SK-N-SH (cell line): ENCODE measurements around the gene EFHB. TPM values are rescaled to one million over a fixed set of nuclear protein-coding genes. Genes with fewer than 3 reads are reported as not detected.

Experiments
- CTCF ChIA-PET: fragments of 300-600, 350-600 bp; formaldehyde crosslinking; extraction: SDS; loops from one replicate; lab custom pipeline; 2021; lab: Yijun Ruan, JAX
- POLR2A ChIA-PET: fragments of 350-600 bp; sonication (Branson Sonifier 250); formaldehyde crosslinking; extraction: SDS; loops from one replicate; lab custom pipeline; 2020; ENCODE audit warnings: antibody characterized with exemption, inconsistent platforms; lab: Yijun Ruan, JAX
- DNase-seq: peaks from one replicate; pipeline ENCODE4 v3.0.0; 2012
- H2AFZ ChIP-seq: fragments of 200-600 bp; sonication (generic); 2 replicates; pipeline ENCODE4 v1.8.1; 2016; ENCODE audit warnings: antibody characterized with exemption, mild to moderate bottlenecking, low read depth
- H3F3A ChIP-seq: fragments of 200-600 bp; sonication (generic); replicated peaks from 2 replicates; pipeline ENCODE3; 2016; ENCODE audit warnings: antibody characterized with exemption, mild to moderate bottlenecking; ENCODE audit not compliant: insufficient read depth
- H3K27ac ChIP-seq, 2 experiments: fragments of 200-500 bp in 1 of 2; fragments of 200-600 bp in 1 of 2; sonication (Bioruptor generic) in 1 of 2; sonication (generic), shearing (Covaris generic) in 1 of 2; 2 replicates each; pipeline versions ENCODE4 v1.5.1 to v1.6.1; 2014 to 2016; ENCODE audit warnings: low read depth in 2 of 2, inconsistent platforms in 1 of 2, low read length in 1 of 2, mild to moderate bottlenecking in 1 of 2, mixed read lengths in 1 of 2
- H3K27me3 ChIP-seq: fragments of 200-600 bp; sonication (generic), shearing (Covaris generic); 2 replicates; pipeline ENCODE4 v1.6.1; 2016; ENCODE audit warnings: mixed run types; ENCODE audit not compliant: insufficient read depth
- H3K36me3 ChIP-seq, 2 experiments: fragments of 200-500 bp in 1 of 2; fragments of 200-600 bp in 1 of 2; sonication (Bioruptor generic) in 1 of 2; sonication (generic) in 1 of 2; replicated peaks in 1 of 2; 2 replicates each; pipeline versions ENCODE3 to v1.5.1; 2014 to 2016; ENCODE audit warnings: low read length in 1 of 2, mild to moderate bottlenecking in 1 of 2; ENCODE audit not compliant: insufficient read depth in 2 of 2, control insufficient read depth in 1 of 2
- H3K4me1 ChIP-seq, 2 experiments: fragments of 200-500 bp in 1 of 2; fragments of 200-600 bp in 1 of 2; sonication (Bioruptor generic) in 1 of 2; sonication (generic), shearing (Covaris generic) in 1 of 2; 2 replicates each; pipeline versions ENCODE4 v1.5.1 to v1.6.1; 2014 to 2016; ENCODE audit warnings: low read depth in 1 of 2, low read length in 1 of 2, mixed run types in 1 of 2; ENCODE audit not compliant: insufficient read depth in 2 of 2, control insufficient read depth in 1 of 2
- H3K4me2 ChIP-seq: fragments of 200-600 bp; sonication (generic), shearing (Covaris generic); 2 replicates; pipeline ENCODE4 v1.6.1; 2017; ENCODE audit warnings: mixed run types
- H3K4me3 ChIP-seq, 2 experiments: fragments of 200-500 bp in 1 of 2; fragments of 200-600 bp in 1 of 2; sonication (Bioruptor generic) in 1 of 2; sonication (generic), shearing (Covaris generic) in 1 of 2; 2 replicates each; pipeline versions ENCODE4 v1.5.1 to v1.8.1; 2014 to 2016; ENCODE audit warnings: low read depth in 2 of 2, inconsistent platforms in 1 of 2, low read length in 1 of 2, mild to moderate bottlenecking in 1 of 2, mixed read lengths in 1 of 2, moderate library complexity in 1 of 2
- H3K79me2 ChIP-seq: fragments of 200-600 bp; sonication (generic); 2 replicates; pipeline ENCODE4 v1.8.1; 2017; ENCODE audit warnings: mild to moderate bottlenecking; ENCODE audit not compliant: insufficient read depth
- H3K9ac ChIP-seq: fragments of 200-600 bp; sonication (generic); 2 replicates; pipeline ENCODE4 v1.6.1; 2017; ENCODE audit warnings: mixed run types
- H3K9me2 ChIP-seq: fragments of 200-600 bp; sonication (generic); 2 replicates; pipeline ENCODE4 v1.6.1; 2017; ENCODE audit warnings: mixed run types
- H3K9me3 ChIP-seq: fragments of 200-600 bp; sonication (generic); 2 replicates; pipeline ENCODE4 v1.6.1; 2017; ENCODE audit warnings: mixed run types, mild to moderate bottlenecking, moderate library complexity
- H4K20me1 ChIP-seq: fragments of 200-600 bp; sonication (generic); 2 replicates; pipeline ENCODE4 v1.6.1; 2017; ENCODE audit warnings: mild to moderate bottlenecking, mixed run types; ENCODE audit not compliant: insufficient read depth
- EP300 ChIP-seq, 2 experiments: IDR thresholded peaks; 2 replicates each; pipeline versions ENCODE4 v1.4.0 to v1.6.1; 2012; ENCODE audit warnings: borderline replicate concordance in 1 of 2, low read depth in 1 of 2, low read length in 1 of 2
- FOSL2 ChIP-seq: IDR thresholded peaks from 2 replicates; pipeline ENCODE4 v1.4.0; 2012; ENCODE audit warnings: low read depth, mild to moderate bottlenecking, moderate library complexity, borderline replicate concordance
- FOXM1 ChIP-seq: IDR thresholded peaks from 2 replicates; pipeline ENCODE4 v1.4.0; 2012; ENCODE audit warnings: low read depth, mild to moderate bottlenecking
- GATA2 ChIP-seq: sonication (generic); formaldehyde crosslinking; IDR thresholded peaks from 2 replicates; pipeline ENCODE4 v1.5.0; 2020; ENCODE audit warnings: mild to moderate bottlenecking, missing genetic modification reagents
- JUND ChIP-seq: IDR thresholded peaks from 2 replicates; pipeline ENCODE4 v1.4.0; 2012
- MAX ChIP-seq: IDR thresholded peaks from 2 replicates; pipeline ENCODE4 v1.4.0; 2012; ENCODE audit warnings: low read depth
- MEF2A ChIP-seq: IDR thresholded peaks from 2 replicates; pipeline ENCODE4 v1.4.0; 2012; ENCODE audit warnings: low read depth, borderline replicate concordance
- MXI1 ChIP-seq: IDR thresholded peaks from 2 replicates; pipeline ENCODE4 v1.6.1; 2012; ENCODE audit warnings: mild to moderate bottlenecking, low read depth, low read length, improper control_type of control experiment
- PBX3 ChIP-seq: IDR thresholded peaks from 2 replicates; pipeline ENCODE4; 2012
- POLR2AphosphoS5 ChIP-seq: IDR thresholded peaks from 2 replicates; pipeline ENCODE4 v1.6.1; 2012; ENCODE audit warnings: low read depth, low read length
- RAD21 ChIP-seq: IDR thresholded peaks from 2 replicates; pipeline ENCODE4 v1.6.1; 2012; ENCODE audit warnings: mild to moderate bottlenecking, low read length
- RCOR1 ChIP-seq: fragments of 150-350 bp; IDR thresholded peaks from 2 replicates; pipeline ENCODE4 v1.6.1; 2017; ENCODE audit warnings: antibody characterized with exemption, low read length
- REST ChIP-seq: IDR thresholded peaks from 2 replicates; pipeline ENCODE4 v1.6.1; 2012; ENCODE audit warnings: mild to moderate bottlenecking, low read depth, low read length, moderate library complexity
- RFX5 ChIP-seq: IDR thresholded peaks from 2 replicates; pipeline ENCODE4 v1.6.1; 2012; ENCODE audit warnings: mild to moderate bottlenecking, improper control_type of control experiment, low read length
- SIN3A ChIP-seq: IDR thresholded peaks from 2 replicates; pipeline ENCODE4 v1.6.1; 2012; ENCODE audit warnings: low read depth, mild to moderate bottlenecking, low read length, moderate library complexity, borderline replicate concordance
- TCF12 ChIP-seq: IDR thresholded peaks from 2 replicates; pipeline ENCODE4 v1.4.0; 2012
- TEAD4 ChIP-seq: IDR thresholded peaks from 2 replicates; pipeline ENCODE4 v1.4.0; 2012; ENCODE audit warnings: mild to moderate bottlenecking, borderline replicate concordance; ENCODE audit not compliant: insufficient read depth
- USF1 ChIP-seq: IDR thresholded peaks from 2 replicates; pipeline ENCODE4 v1.4.0; 2012; ENCODE audit warnings: low read depth, borderline replicate concordance
- ZBTB33 ChIP-seq: IDR thresholded peaks from 2 replicates; pipeline ENCODE4 v1.4.0; 2012; ENCODE audit warnings: low read depth, borderline replicate concordance
- WGBS: methylation state at CpG from one replicate; pipeline ENCODE4 v1.1.6; 2017; ENCODE audit warnings: low lambda C conversion rate; 5-methylcytosine and 5-hydroxymethylcytosine counted together
- polyA plus RNA-seq, 3 experiments: library from polyadenylated mRNA; depleted of rRNA; stranded (reverse); fragments of >200 nt; gene quantifications; 2 replicates each; pipeline ENCODE4 v1.2.3, GENCODE V29; 2012

EFHB gene
- polyA plus RNA-seq, 1 of the 3 experiments (the other 2 are of a cell fraction), result 0.58 TPM

GRCh38 chr3:19961960-19962359, 27.9 kb upstream of the EFHB start:
- Histone ChIP-seq H3K9ac (no peak overlapping the region), H3F3A (peaks cover 3% of the 10 kb centered on the region), H3K79me2 (peaks cover 99% of the 10 kb centered on the region), H3K4me2 (no peak overlapping the region), H3K27me3 (no peaks in the 10 kb centered on the region), H4K20me1 (peaks cover 96% of the 10 kb centered on the region), H3K27ac (no peak overlapping the region), H3K4me3 (no peak overlapping the region), H3K4me1 (no peaks in the 10 kb centered on the region), H3K36me3 (peaks cover 4 to 20% of the 10 kb centered on the region in 2 experiments), H2AFZ (no peak overlapping the region)
- ChIA-PET POLR2A (no interaction called here), CTCF (no interaction called here)
- no peak for TF ChIP-seq ZBTB33
- no peak for TF ChIP-seq RFX5
- TF ChIP-seq MEF2A, result no peak
- TF ChIP-seq PBX3, result no peak
- no peak for TF ChIP-seq REST
- no peak for TF ChIP-seq EP300 (IDR thresholded peaks at IDR 0.05; ENCODE audit: borderline replicate concordance in 1 of 2, low read depth in 1 of 2, low read length in 1 of 2)
- no peak for TF ChIP-seq JUND
- no peak for TF ChIP-seq MXI1
- TF ChIP-seq RCOR1, result no peak
- TF ChIP-seq POLR2AphosphoS5, result no peak
- TF ChIP-seq FOSL2, result no peak
- TF ChIP-seq, all 33 proteins: peak for 0
- H3K9me2 ChIP-seq, result no peaks in the 10 kb centered on the region
- DNase-seq, result no peak
- no peaks in the 10 kb centered on the region for H3K9me3 ChIP-seq
- 88% methylated on average over 4 of the region's 4 CpGs for WGBS

- Histone ChIP-seq H3K27ac (no peak overlapping the region), H2AFZ (no peak overlapping the region), H3K9ac (no peak overlapping the region), H3F3A (peaks cover 3% of the 10 kb centered on the region), H3K9me3 (no peaks in the 10 kb centered on the region), H3K9me2 (no peaks in the 10 kb centered on the region), H3K79me2 (peaks cover 99% of the 10 kb centered on the region), H3K27me3 (no peaks in the 10 kb centered on the region), H3K36me3 (peaks cover 4 to 28% of the 10 kb centered on the region in 2 experiments), H4K20me1 (peaks cover 96% of the 10 kb centered on the region), H3K4me3 (no peak overlapping the region), H3K4me1 (peaks cover 0 to 2% of the 10 kb centered on the region in 2 experiments; a peak in 1 of 4 replicates), H3K4me2 (no peak overlapping the region)
- 93% methylated on average over 4 of the region's 4 CpGs for WGBS
- ChIA-PET POLR2A (no interaction called here), CTCF (no interaction called here)
- no peak for DNase-seq
- TF ChIP-seq MAX, result no peak
- TF ChIP-seq RAD21, result no peak
- no peak for TF ChIP-seq FOSL2
- no peak for TF ChIP-seq MEF2A
- no peak for TF ChIP-seq TEAD4
- TF ChIP-seq GATA2 (CRISPR knock-in tag), result no peak
- no peak for TF ChIP-seq FOXM1
- TF ChIP-seq USF1, result no peak
- no peak for TF ChIP-seq PBX3
- TF ChIP-seq TCF12, result no peak
- TF ChIP-seq SIN3A, result no peak
- TF ChIP-seq JUND, result no peak
Observed at GRCh38 chr3:19960696-19961095, 26.7 kb upstream of the EFHB start.
